Stomach smooth muscle (tissue), 2 donors: ENCODE measurements around the gene TECRL.

Experiments used
- H3K27ac ChIP-seq: one replicate; pipeline ENCODE4 v1.7.0; 2013; ENCODE audit warnings: mild to moderate bottlenecking, low read length, inconsistent platforms
- H3K27me3 ChIP-seq, 2 donors: one replicate each; pipeline ENCODE4 v1.7.0; 2013; ENCODE audit warnings: low read length in 2 of 2; ENCODE audit not compliant: insufficient read depth in 2 of 2, control insufficient read depth in 1 of 2
- H3K36me3 ChIP-seq, 2 donors: one replicate each; pipeline ENCODE4 v1.7.0; 2013; ENCODE audit warnings: low read length in 2 of 2; ENCODE audit not compliant: control insufficient read depth in 2 of 2, insufficient read depth in 2 of 2
- H3K4me1 ChIP-seq: one replicate; pipeline ENCODE4 v1.7.0; 2013; ENCODE audit warnings: low read length; ENCODE audit not compliant: control insufficient read depth, insufficient read depth
- H3K4me3 ChIP-seq, 2 donors: one replicate each; pipeline ENCODE4 v1.7.0; 2013; ENCODE audit warnings: low read length in 2 of 2
- H3K9ac ChIP-seq, 2 donors: one replicate each; pipeline ENCODE4 v1.7.0; 2013; ENCODE audit warnings: low read length in 2 of 2, mild to moderate bottlenecking in 1 of 2
- H3K9me3 ChIP-seq, 2 donors: one replicate each; pipeline ENCODE4 v1.7.0; 2013; ENCODE audit warnings: low read length in 2 of 2; ENCODE audit not compliant: control insufficient read depth in 2 of 2
- donor health status: healthy.
- donor health status: Pancreatic carcinoma.

Gene TECRL

GRCh38 chr4:64409300-64409699 lies at the start of gene TECRL:
TSS of gene TECRL (minus strand) at chr4:64409450. CDS start at chr4:64409351, 99 bp downstream.
- no peaks in the 10 kb centered on the region for H3K9me3 ChIP-seq
- H3K27me3 ChIP-seq: no peaks in the 10 kb centered on the region
- no peak within 1 kb of the TSS for H3K9ac ChIP-seq
- no peak within 1 kb of the TSS for H3K27ac ChIP-seq
- no peaks in the 10 kb centered on the region for H3K36me3 ChIP-seq
- no peaks in the 10 kb centered on the region for H3K4me1 ChIP-seq
- no peak within 1 kb of the TSS for H3K4me3 ChIP-seq

- Histone ChIP-seq H3K9me3 (peaks cover 0 to 10% of the 10 kb centered on the region in 2 donors), H3K9ac (no peak overlapping the region), H3K4me1 (no peaks in the 10 kb centered on the region), H3K27me3 (no peaks in the 10 kb centered on the region), H3K27ac (no peak overlapping the region), H3K36me3 (no peaks in the 10 kb centered on the region), H3K4me3 (no peak overlapping the region)
These were observed 23.4 kb upstream of the TECRL start for GRCh38 chr4:64432674-64433073.

GRCh38 chr4:64430933-64431332 lies 21.7 kb upstream of the TECRL start:
- no peaks in the 10 kb centered on the region for H3K27me3 ChIP-seq
- H3K27ac ChIP-seq: no peak overlapping the region
- no peak overlapping the region for H3K9ac ChIP-seq
- no peak overlapping the region for H3K4me3 ChIP-seq
- H3K36me3 ChIP-seq: no peaks in the 10 kb centered on the region
- no peaks in the 10 kb centered on the region for H3K4me1 ChIP-seq
- H3K9me3 ChIP-seq: peaks cover 0 to 10% of the 10 kb centered on the region in 2 donors

DNA sequence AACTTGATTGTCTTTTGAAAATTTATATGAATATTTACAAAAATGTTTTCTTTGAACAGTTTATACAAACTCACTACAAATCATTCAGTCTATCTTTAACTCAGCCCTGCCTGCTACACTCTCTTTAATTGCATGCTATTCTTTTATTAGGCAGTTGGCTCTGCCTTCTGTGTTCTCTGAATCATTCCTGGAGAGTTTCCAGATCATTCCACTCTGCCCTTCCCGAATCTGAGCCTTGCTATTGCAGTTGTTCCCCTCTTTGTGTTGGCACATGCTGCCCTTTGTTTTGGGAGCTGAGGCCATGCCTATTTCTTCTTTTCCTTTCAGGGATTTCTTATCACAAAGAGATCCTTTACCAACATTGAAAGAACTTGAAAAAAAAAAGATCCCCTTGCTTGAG lies 8.7 kb upstream of the TECRL start:
- Histone ChIP-seq H3K4me3 (no peak overlapping the region), H3K27me3 (no peaks in the 10 kb centered on the region), H3K9me3 (no peaks in the 10 kb centered on the region), H3K36me3 (no peaks in the 10 kb centered on the region), H3K27ac (no peak overlapping the region), H3K4me1 (no peaks in the 10 kb centered on the region), H3K9ac (no peak overlapping the region)

- no peaks in the 10 kb centered on the region for H3K9me3 ChIP-seq
- no peaks in the 10 kb centered on the region for H3K4me1 ChIP-seq
- H3K36me3 ChIP-seq: no peaks in the 10 kb centered on the region
- no peak overlapping the region for H3K27ac ChIP-seq
- no peak overlapping the region for H3K9ac ChIP-seq
- H3K4me3 ChIP-seq: no peak overlapping the region
- H3K27me3 ChIP-seq: no peaks in the 10 kb centered on the region
These were observed 2.2 kb downstream of the TECRL start for GRCh38 chr4:64407000-64407399.

DNA sequence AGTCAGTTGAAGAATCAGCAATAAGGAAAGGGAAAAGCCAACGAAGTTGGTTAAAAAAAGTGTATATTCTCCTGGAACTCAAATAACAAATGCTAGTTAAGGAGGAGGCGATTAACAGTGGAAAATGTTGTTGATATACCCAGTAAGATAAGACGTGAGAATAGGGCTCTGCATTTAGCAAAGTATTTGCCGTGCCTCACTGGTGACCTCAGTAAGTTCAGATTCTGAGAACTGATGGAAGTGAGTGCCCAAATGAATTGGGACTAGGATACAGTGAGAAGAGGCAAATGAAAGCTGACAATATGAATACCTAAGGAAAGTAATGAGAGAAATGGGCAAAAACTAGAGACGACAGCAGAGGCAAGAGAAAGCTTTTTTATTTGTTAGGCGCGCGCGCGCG lies 3.5 kb downstream of the TECRL start:
- H3K27me3 ChIP-seq: no peaks in the 10 kb centered on the region
- H3K4me3 ChIP-seq: no peak overlapping the region
- H3K4me1 ChIP-seq: no peaks in the 10 kb centered on the region
- no peaks in the 10 kb centered on the region for H3K36me3 ChIP-seq
- H3K9me3 ChIP-seq: no peaks in the 10 kb centered on the region
- H3K9ac ChIP-seq: no peak overlapping the region
- H3K27ac ChIP-seq: no peak overlapping the region

DNA sequence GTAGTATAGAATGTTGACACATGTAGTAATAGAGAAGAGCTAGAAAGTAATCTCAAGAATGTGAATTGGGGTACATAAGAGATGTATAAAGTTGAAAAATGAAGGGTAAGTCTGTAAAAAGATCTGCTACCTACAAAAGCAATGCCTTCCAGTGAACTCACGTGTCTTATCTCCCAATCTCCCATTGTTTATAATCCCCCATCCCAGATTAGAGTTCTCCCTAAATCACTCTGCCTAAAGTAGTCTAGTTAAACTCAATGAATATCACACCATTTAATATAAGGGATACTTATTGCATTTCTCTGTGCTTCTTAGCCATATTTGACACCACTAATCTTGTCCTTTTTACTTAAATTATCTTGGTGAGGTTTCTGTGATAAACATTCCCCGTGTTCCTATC lies 6.6 kb downstream of the TECRL start:
- no peak overlapping the region for H3K9ac ChIP-seq
- H3K27ac ChIP-seq: no peak overlapping the region
- H3K36me3 ChIP-seq: no peaks in the 10 kb centered on the region
- no peaks in the 10 kb centered on the region for H3K9me3 ChIP-seq
- H3K4me1 ChIP-seq: no peaks in the 10 kb centered on the region
- H3K4me3 ChIP-seq: no peak overlapping the region
- H3K27me3 ChIP-seq: no peaks in the 10 kb centered on the region

- no peaks in the 10 kb centered on the region for H3K36me3 ChIP-seq
- no peaks in the 10 kb centered on the region for H3K27me3 ChIP-seq
- no peak overlapping the region for H3K27ac ChIP-seq
- H3K4me3 ChIP-seq: no peak overlapping the region
- H3K9ac ChIP-seq: no peak overlapping the region
- no peaks in the 10 kb centered on the region for H3K4me1 ChIP-seq
- no peaks in the 10 kb centered on the region for H3K9me3 ChIP-seq
These were observed 9.7 kb downstream of the TECRL start for GRCh38 chr4:64399313-64400109.

DNA sequence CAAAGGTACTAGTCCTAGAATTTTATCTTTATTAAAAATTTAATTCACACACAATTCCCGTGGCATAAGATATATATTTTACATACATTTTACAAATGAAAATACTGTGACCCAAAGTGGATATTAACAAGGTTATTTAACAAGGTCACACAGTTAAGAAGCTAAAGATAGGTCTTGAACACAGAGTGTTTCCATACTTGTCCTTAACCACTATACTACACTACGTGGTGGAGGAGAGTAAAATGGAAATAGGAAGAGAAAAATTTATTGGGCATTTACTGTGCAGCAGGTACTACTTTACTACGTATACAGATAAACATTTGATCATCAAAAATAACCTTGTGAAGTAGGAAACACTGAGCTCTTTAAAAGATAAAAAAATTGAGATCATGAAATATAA lies 14.8 kb downstream of the TECRL start:
- no peaks in the 10 kb centered on the region for H3K4me1 ChIP-seq

GRCh38 chr4:64388252-64388651 lies 21.0 kb downstream of the TECRL start:
- Histone ChIP-seq H3K4me1 (no peaks in the 10 kb centered on the region), H3K9me3 (no peaks in the 10 kb centered on the region), H3K36me3 (no peaks in the 10 kb centered on the region), H3K27ac (no peak overlapping the region), H3K4me3 (no peak overlapping the region), H3K27me3 (no peaks in the 10 kb centered on the region), H3K9ac (no peak overlapping the region)

More for the DNA sequence above, 14.8 kb downstream of the TECRL start:
- no peaks in the 10 kb centered on the region for H3K27me3 ChIP-seq
- H3K27ac ChIP-seq: no peak overlapping the region
- no peak overlapping the region for H3K4me3 ChIP-seq
- H3K9me3 ChIP-seq: no peaks in the 10 kb centered on the region
- H3K36me3 ChIP-seq: no peaks in the 10 kb centered on the region
- H3K9ac ChIP-seq: no peak overlapping the region

GRCh38 chr4:64385220-64385619 lies 24.0 kb downstream of the TECRL start:
- H3K36me3 ChIP-seq: no peaks in the 10 kb centered on the region
- H3K4me1 ChIP-seq: no peaks in the 10 kb centered on the region
- H3K27me3 ChIP-seq: no peaks in the 10 kb centered on the region
- H3K9me3 ChIP-seq: no peaks in the 10 kb centered on the region
- no peak overlapping the region for H3K4me3 ChIP-seq
- H3K27ac ChIP-seq: no peak overlapping the region
- H3K9ac ChIP-seq: no peak overlapping the region
